Neural crest cell (in vitro differentiated cells): Measurements from ENCODE around the gene ST8SIA6. TPM values are rescaled to one million over a fixed set of nuclear protein-coding genes. Genes with fewer than 3 reads are reported as not detected.
A peak's percentile ranks its signal among the peaks of the same experiment; 100 is the strongest.

Experiments used
- DNase-seq: peaks from one replicate; pipeline ENCODE4 v3.0.0; 2021; ENCODE audit warnings: low read depth, mixed read lengths, low spot score
- H3K27ac Mint-ChIP-seq: one replicate; pipeline ENCODE4 v1.8.0; 2021; ENCODE audit warnings: mild to moderate bottlenecking, mixed read lengths; ENCODE audit not compliant: unreplicated experiment
- H3K27me3 Mint-ChIP-seq: 2 replicates; pipeline ENCODE4 v1.8.0; 2021; ENCODE audit warnings: low read depth, mild to moderate bottlenecking, mixed read lengths
- H3K36me3 Mint-ChIP-seq: 2 replicates; pipeline ENCODE4 v1.8.0; 2021; ENCODE audit warnings: low read depth, mild to moderate bottlenecking, mixed read lengths
- H3K4me1 Mint-ChIP-seq: 2 replicates; pipeline ENCODE4 v1.8.0; 2021; ENCODE audit warnings: mixed read lengths
- H3K4me3 Mint-ChIP-seq: one replicate; pipeline ENCODE4 v1.8.0; 2021; ENCODE audit warnings: mild to moderate bottlenecking, mixed read lengths
- H3K9me3 Mint-ChIP-seq: 2 replicates; pipeline ENCODE4 v1.8.0; 2021; ENCODE audit warnings: mixed read lengths
- total RNA-seq: library from RNA; stranded (reverse); gene quantifications from 2 replicates; pipeline ENCODE4 v1.2.1, GENCODE V29; 2021
- TF ChIP-seq, protein P1 (sequence below): fragments of 200-600 bp; sonication (generic); conservative IDR thresholded peaks from 2 replicates; pipeline ENCODE4 v1.5.0; 2021; ENCODE audit warnings: antibody characterized with exemption, mild to moderate bottlenecking

ST8SIA6 gene
- total RNA-seq, 1 donor from 2014 or later: not detected

DNA sequence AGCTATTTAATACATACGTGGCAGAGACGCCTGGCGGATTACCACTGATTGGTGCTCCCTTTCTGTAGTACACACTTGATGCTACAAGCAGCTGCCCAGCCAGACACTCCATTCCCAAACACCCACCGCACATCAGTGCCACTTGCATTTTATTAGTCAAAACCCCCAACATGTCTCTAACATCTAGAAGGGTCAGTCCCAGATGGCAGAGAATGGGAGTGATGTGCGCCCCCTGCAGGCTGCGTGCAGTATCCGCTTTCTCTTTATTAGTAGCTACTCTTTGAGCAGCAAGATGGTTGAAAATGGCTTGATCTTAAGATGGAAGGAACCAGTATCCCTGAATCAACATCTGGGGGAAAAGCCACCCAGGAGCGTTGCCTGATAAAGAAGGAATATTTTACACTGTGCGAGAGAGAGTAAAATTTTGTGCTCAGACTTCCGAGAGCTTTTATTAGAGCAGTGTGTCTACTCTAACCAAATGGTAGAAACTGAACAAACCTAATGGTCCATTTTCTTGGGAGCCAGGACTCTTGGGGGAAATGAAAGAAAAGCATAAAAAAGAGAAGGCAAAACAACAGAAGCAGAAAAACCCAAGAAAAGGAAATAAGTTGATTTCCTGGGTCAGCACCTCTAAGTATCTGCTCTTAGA lies 78.3 kb downstream of the ST8SIA6 start:
- Mint-ChIP-seq H3K27ac (no peak overlapping the region), H3K4me1 (no peaks in the 10 kb centered on the region), H3K27me3 (no peaks in the 10 kb centered on the region), H3K9me3 (peaks cover 4% of the 10 kb centered on the region), H3K36me3 (no peaks in the 10 kb centered on the region), H3K4me3 (no peak overlapping the region)
- TF ChIP-seq, protein P1, sequence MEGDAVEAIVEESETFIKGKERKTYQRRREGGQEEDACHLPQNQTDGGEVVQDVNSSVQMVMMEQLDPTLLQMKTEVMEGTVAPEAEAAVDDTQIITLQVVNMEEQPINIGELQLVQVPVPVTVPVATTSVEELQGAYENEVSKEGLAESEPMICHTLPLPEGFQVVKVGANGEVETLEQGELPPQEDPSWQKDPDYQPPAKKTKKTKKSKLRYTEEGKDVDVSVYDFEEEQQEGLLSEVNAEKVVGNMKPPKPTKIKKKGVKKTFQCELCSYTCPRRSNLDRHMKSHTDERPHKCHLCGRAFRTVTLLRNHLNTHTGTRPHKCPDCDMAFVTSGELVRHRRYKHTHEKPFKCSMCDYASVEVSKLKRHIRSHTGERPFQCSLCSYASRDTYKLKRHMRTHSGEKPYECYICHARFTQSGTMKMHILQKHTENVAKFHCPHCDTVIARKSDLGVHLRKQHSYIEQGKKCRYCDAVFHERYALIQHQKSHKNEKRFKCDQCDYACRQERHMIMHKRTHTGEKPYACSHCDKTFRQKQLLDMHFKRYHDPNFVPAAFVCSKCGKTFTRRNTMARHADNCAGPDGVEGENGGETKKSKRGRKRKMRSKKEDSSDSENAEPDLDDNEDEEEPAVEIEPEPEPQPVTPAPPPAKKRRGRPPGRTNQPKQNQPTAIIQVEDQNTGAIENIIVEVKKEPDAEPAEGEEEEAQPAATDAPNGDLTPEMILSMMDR: peak; percentile 54
- peak; percentile 50 for DNase-seq

DNA sequence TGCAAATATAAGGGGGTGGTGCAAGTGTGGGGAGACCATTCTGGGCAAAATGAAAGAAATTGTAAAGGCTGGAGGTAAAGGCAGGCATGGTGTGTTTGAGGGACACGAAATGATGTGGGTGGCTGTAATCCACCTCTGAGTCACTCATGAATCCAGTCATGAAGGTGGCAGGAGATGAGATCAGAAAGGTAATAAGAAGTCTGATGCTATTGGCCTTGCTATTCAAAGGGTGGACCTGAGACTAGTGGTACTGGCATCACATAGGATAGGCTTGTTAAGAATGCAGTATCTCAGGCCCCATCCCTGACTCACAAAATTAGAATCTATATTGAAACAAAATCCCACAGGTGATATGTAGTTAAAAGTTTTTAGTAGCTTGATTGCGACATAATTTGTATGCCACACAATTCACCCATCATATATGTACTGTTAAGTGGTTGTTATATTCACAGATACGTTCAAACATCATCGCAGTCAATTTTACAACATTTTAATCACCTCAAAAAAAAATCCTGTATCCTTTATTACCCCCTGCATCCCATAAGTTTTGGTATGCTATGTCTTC lies 85.6 kb downstream of the ST8SIA6 start:
- peaks cover 4% of the 10 kb centered on the region for H3K27me3 Mint-ChIP-seq
- H3K4me1 Mint-ChIP-seq: no peaks in the 10 kb centered on the region
- H3K9me3 Mint-ChIP-seq: peaks cover 8% of the 10 kb centered on the region

DNA sequence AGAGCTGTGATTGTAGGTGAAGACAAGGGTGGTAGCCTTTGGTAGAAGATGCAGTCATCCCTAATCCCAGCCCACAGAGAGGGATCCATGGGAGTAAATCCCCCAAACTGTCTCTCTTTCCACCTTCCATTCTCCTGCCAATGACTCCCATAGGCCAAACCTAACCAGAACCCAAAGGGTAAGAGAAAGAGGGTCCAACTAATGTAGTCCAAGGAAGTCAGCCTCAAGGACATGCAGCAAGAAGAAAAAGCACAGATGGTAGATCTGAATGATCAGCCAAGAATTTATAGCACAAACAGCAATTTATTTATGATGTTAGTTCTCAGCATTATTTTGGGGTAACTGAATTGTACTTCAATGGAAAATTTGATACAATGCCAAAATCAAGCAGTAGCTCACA lies 87.7 kb downstream of the ST8SIA6 start:
- peaks cover 6% of the 10 kb centered on the region for H3K27me3 Mint-ChIP-seq
- TF ChIP-seq, protein P1: no peak
- no peak for DNase-seq
- no peaks in the 10 kb centered on the region for H3K4me1 Mint-ChIP-seq
- H3K4me3 Mint-ChIP-seq: no peak overlapping the region
- H3K36me3 Mint-ChIP-seq: no peaks in the 10 kb centered on the region
- peaks cover 10% of the 10 kb centered on the region for H3K9me3 Mint-ChIP-seq
- H3K27ac Mint-ChIP-seq: no peak overlapping the region

More for the DNA sequence above, 85.6 kb downstream of the ST8SIA6 start:
- Mint-ChIP-seq H3K27ac (no peak overlapping the region), H3K4me3 (no peak overlapping the region), H3K36me3 (no peaks in the 10 kb centered on the region)
- DNase-seq: no peak
- TF ChIP-seq, protein P1: no peak

DNA sequence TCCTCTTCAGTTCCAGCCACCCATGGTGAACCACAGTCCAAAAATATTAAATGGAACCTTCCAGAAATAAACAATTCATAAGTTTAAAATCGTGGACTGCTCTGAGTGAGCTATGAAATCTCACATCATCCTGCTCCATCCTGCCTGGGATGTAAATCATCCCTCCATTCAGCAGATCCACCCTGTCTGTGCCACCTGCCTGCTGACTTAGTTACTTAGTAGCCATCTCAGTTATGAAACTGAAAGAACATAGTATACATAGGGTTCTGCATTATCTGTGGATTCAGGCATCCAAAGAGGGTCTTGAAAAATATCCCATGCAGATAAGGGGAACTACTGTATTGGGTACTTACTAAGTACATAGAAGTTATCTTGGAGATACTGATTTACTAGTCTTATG lies 89.0 kb downstream of the ST8SIA6 start:
- H3K27me3 Mint-ChIP-seq: peaks cover 6% of the 10 kb centered on the region
- no peak for DNase-seq
- peaks cover 11% of the 10 kb centered on the region for H3K9me3 Mint-ChIP-seq
- no peaks in the 10 kb centered on the region for H3K36me3 Mint-ChIP-seq
- H3K27ac Mint-ChIP-seq: no peak overlapping the region
- TF ChIP-seq, protein P1: no peak
- no peaks in the 10 kb centered on the region for H3K4me1 Mint-ChIP-seq
- no peak overlapping the region for H3K4me3 Mint-ChIP-seq

DNA sequence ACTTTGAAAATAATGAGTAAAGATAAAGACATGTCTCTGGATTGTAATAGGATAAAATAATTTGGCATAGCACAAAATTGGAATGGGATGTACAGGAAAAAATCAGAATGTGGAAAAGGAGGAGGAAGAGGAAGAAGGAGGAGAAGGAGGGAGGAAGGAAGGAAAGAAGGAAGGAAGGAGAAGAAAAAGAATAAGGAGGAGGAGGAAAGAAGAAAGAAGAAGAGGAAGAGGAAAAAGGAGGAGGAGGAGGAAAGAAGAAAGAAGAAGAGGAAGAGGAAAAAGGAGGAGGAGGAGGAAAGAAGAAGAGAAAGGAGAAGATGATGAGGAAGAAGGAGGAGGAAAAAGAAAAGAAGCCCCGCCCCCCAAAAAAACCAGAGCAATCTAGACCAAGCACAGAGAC lies 95.9 kb downstream of the ST8SIA6 start:
- TF ChIP-seq, protein P1: no peak
- no peaks in the 10 kb centered on the region for H3K4me1 Mint-ChIP-seq

More for the DNA sequence above, 95.9 kb downstream of the ST8SIA6 start:
- no peak overlapping the region for H3K27ac Mint-ChIP-seq
- DNase-seq: no peak
- peaks cover 2% of the 10 kb centered on the region for H3K9me3 Mint-ChIP-seq
- H3K4me3 Mint-ChIP-seq: no peak overlapping the region
- peaks cover 40% of the 10 kb centered on the region for H3K27me3 Mint-ChIP-seq
- no peaks in the 10 kb centered on the region for H3K36me3 Mint-ChIP-seq
